ENCODE measurements around the gene RUBCNL.

The RUBCNL gene

GRCh38 chr13:46347277-46347676 lies 39.8 kb downstream of the RUBCNL start:
- Histone ChIP-seq H3K9me3 (ENCODE audit: insufficient read depth, low read length) (no peaks in the 10 kb centered on the region), H3K36me3 (ENCODE audit: insufficient read depth, insufficient read length, low read length) (no peaks in the 10 kb centered on the region), H3K4me3 (ENCODE audit: insufficient read length, low read depth) (no peak overlapping the region), H3K4me1 (ENCODE audit: insufficient read depth, insufficient read length) (no peaks in the 10 kb centered on the region), H3K9ac (ENCODE audit: insufficient read length, low read depth) (no peak overlapping the region), H3K27me3 (ENCODE audit: insufficient read depth, insufficient read length) (no peaks in the 10 kb centered on the region)
- DNase-seq (ENCODE audit: low read depth, low spot score) = no peak
- no peak for TF ChIP-seq YY1 (IDR thresholded peaks at IDR 0.05; ENCODE audit: insufficient read depth, insufficient read length)
- TF ChIP-seq SUZ12 (IDR thresholded peaks at IDR 0.05; ENCODE audit: extremely low read depth, insufficient read depth, insufficient read length) = no peak
- no peak for TF ChIP-seq ZNF274 (IDR thresholded peaks at IDR 0.05; ENCODE audit: low read depth, low read length)

- no peaks in the 10 kb centered on the region for H3K36me3 ChIP-seq (ENCODE audit: insufficient read depth, insufficient read length, low read length)
- TF ChIP-seq ZNF274 (IDR thresholded peaks at IDR 0.05; ENCODE audit: low read depth, low read length) = no peak
- TF ChIP-seq SUZ12 (IDR thresholded peaks at IDR 0.05; ENCODE audit: extremely low read depth, insufficient read depth, insufficient read length) = no peak
- no peak for TF ChIP-seq YY1 (IDR thresholded peaks at IDR 0.05; ENCODE audit: insufficient read depth, insufficient read length)
- no peak for DNase-seq (ENCODE audit: low read depth, low spot score)
These were observed 41.2 kb downstream of the RUBCNL start for GRCh38 chr13:46345866-46346265.

GRCh38 chr13:46345398-46345797 lies 41.7 kb downstream of the RUBCNL start:
- Histone ChIP-seq H3K4me3 (ENCODE audit: insufficient read length, low read depth) (no peak overlapping the region), H3K9ac (ENCODE audit: insufficient read length, low read depth) (no peak overlapping the region), H3K36me3 (ENCODE audit: insufficient read depth, insufficient read length, low read length) (no peaks in the 10 kb centered on the region), H3K27me3 (ENCODE audit: insufficient read depth, insufficient read length) (no peaks in the 10 kb centered on the region), H3K4me1 (ENCODE audit: insufficient read depth, insufficient read length) (no peaks in the 10 kb centered on the region), H3K9me3 (ENCODE audit: insufficient read depth, low read length) (no peaks in the 10 kb centered on the region)
- TF ChIP-seq YY1 (IDR thresholded peaks at IDR 0.05; ENCODE audit: insufficient read depth, insufficient read length) (no peak), ZNF274 (IDR thresholded peaks at IDR 0.05; ENCODE audit: low read depth, low read length) (no peak), SUZ12 (IDR thresholded peaks at IDR 0.05; ENCODE audit: extremely low read depth, insufficient read depth, insufficient read length) (no peak)
- DNase-seq (ENCODE audit: low read depth, low spot score) = no peak

More at GRCh38 chr13:46345866-46346265, 41.2 kb downstream of the RUBCNL start:
- no peaks in the 10 kb centered on the region for H3K4me1 ChIP-seq (ENCODE audit: insufficient read depth, insufficient read length)
- H3K4me3 ChIP-seq (ENCODE audit: insufficient read length, low read depth) = no peak overlapping the region
- no peaks in the 10 kb centered on the region for H3K9me3 ChIP-seq (ENCODE audit: insufficient read depth, low read length)
- no peaks in the 10 kb centered on the region for H3K27me3 ChIP-seq (ENCODE audit: insufficient read depth, insufficient read length)
- no peak overlapping the region for H3K9ac ChIP-seq (ENCODE audit: insufficient read length, low read depth)

GRCh38 chr13:46343279-46343994 lies 43.6 kb downstream of the RUBCNL start:
- Histone ChIP-seq H3K4me1 (ENCODE audit: insufficient read depth, insufficient read length) (no peaks in the 10 kb centered on the region), H3K27me3 (ENCODE audit: insufficient read depth, insufficient read length) (no peaks in the 10 kb centered on the region), H3K4me3 (ENCODE audit: insufficient read length, low read depth) (no peak overlapping the region), H3K9ac (ENCODE audit: insufficient read length, low read depth) (no peak overlapping the region), H3K9me3 (ENCODE audit: insufficient read depth, low read length) (no peaks in the 10 kb centered on the region), H3K36me3 (ENCODE audit: insufficient read depth, insufficient read length, low read length) (no peaks in the 10 kb centered on the region)
- TF ChIP-seq ZNF274 (IDR thresholded peaks at IDR 0.05; ENCODE audit: low read depth, low read length) (no peak), YY1 (IDR thresholded peaks at IDR 0.05; ENCODE audit: insufficient read depth, insufficient read length) (no peak), SUZ12 (IDR thresholded peaks at IDR 0.05; ENCODE audit: extremely low read depth, insufficient read depth, insufficient read length) (no peak)
- no peak for DNase-seq (ENCODE audit: low read depth, low spot score)

- Histone ChIP-seq H3K9ac (ENCODE audit: insufficient read length, low read depth) (no peak overlapping the region), H3K27me3 (ENCODE audit: insufficient read depth, insufficient read length) (no peaks in the 10 kb centered on the region), H3K4me1 (ENCODE audit: insufficient read depth, insufficient read length) (no peaks in the 10 kb centered on the region), H3K36me3 (ENCODE audit: insufficient read depth, insufficient read length, low read length) (no peaks in the 10 kb centered on the region), H3K4me3 (ENCODE audit: insufficient read length, low read depth) (no peak overlapping the region), H3K9me3 (ENCODE audit: insufficient read depth, low read length) (no peaks in the 10 kb centered on the region)
- TF ChIP-seq SUZ12 (IDR thresholded peaks at IDR 0.05; ENCODE audit: extremely low read depth, insufficient read depth, insufficient read length) (no peak), ZNF274 (IDR thresholded peaks at IDR 0.05; ENCODE audit: low read depth, low read length) (no peak), YY1 (IDR thresholded peaks at IDR 0.05; ENCODE audit: insufficient read depth, insufficient read length) (no peak)
- DNase-seq (ENCODE audit: low read depth, low spot score) = no peak
These were observed 44.5 kb downstream of the RUBCNL start for GRCh38 chr13:46342538-46342937.

- Histone ChIP-seq H3K4me1 (ENCODE audit: insufficient read depth, insufficient read length) (no peaks in the 10 kb centered on the region), H3K4me3 (ENCODE audit: insufficient read length, low read depth) (no peak overlapping the region), H3K27me3 (ENCODE audit: insufficient read depth, insufficient read length) (no peaks in the 10 kb centered on the region), H3K36me3 (ENCODE audit: insufficient read depth, insufficient read length, low read length) (no peaks in the 10 kb centered on the region), H3K9me3 (ENCODE audit: insufficient read depth, low read length) (no peaks in the 10 kb centered on the region), H3K9ac (ENCODE audit: insufficient read length, low read depth) (no peak overlapping the region)
- no peak for DNase-seq (ENCODE audit: low read depth, low spot score)
- TF ChIP-seq SUZ12 (IDR thresholded peaks at IDR 0.05; ENCODE audit: extremely low read depth, insufficient read depth, insufficient read length) (no peak), YY1 (IDR thresholded peaks at IDR 0.05; ENCODE audit: insufficient read depth, insufficient read length) (no peak), ZNF274 (IDR thresholded peaks at IDR 0.05; ENCODE audit: low read depth, low read length) (no peak)
These were observed 45.8 kb downstream of the RUBCNL start for GRCh38 chr13:46341112-46341711.

GRCh38 chr13:46340631-46341111 lies 46.4 kb downstream of the RUBCNL start:
- Histone ChIP-seq H3K9ac (ENCODE audit: insufficient read length, low read depth) (no peak overlapping the region), H3K4me1 (ENCODE audit: insufficient read depth, insufficient read length) (no peaks in the 10 kb centered on the region), H3K4me3 (ENCODE audit: insufficient read length, low read depth) (no peak overlapping the region), H3K9me3 (ENCODE audit: insufficient read depth, low read length) (no peaks in the 10 kb centered on the region), H3K36me3 (ENCODE audit: insufficient read depth, insufficient read length, low read length) (no peaks in the 10 kb centered on the region), H3K27me3 (ENCODE audit: insufficient read depth, insufficient read length) (no peaks in the 10 kb centered on the region)
- TF ChIP-seq ZNF274 (IDR thresholded peaks at IDR 0.05; ENCODE audit: low read depth, low read length) (no peak), SUZ12 (IDR thresholded peaks at IDR 0.05; ENCODE audit: extremely low read depth, insufficient read depth, insufficient read length) (no peak), YY1 (IDR thresholded peaks at IDR 0.05; ENCODE audit: insufficient read depth, insufficient read length) (no peak)
- no peak for DNase-seq (ENCODE audit: low read depth, low spot score)

Data from NT2/D1 (cell line).